ENCODE measurements around the gene PIP5K1B.

DNA sequence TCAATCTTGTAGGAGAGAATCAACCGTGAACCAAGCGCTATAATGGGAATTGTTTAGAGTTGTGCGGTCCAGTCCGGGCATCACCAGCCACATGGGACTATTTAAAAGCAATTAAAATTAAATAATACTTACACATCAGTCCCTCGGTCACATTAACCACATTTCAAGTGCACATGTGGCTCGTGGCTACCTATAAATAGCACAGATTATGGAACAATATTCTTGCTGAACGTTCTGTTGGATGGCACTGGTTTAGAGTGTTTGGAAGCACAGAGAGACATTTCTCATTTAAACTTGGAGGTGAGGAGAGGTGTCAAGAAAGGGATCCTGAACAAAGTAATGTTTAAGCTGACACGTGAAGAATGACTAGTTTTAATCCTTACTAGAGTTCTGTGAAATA is 12.5 kb upstream of the PIP5K1B start:
- TF ChIP-seq, protein P1, sequence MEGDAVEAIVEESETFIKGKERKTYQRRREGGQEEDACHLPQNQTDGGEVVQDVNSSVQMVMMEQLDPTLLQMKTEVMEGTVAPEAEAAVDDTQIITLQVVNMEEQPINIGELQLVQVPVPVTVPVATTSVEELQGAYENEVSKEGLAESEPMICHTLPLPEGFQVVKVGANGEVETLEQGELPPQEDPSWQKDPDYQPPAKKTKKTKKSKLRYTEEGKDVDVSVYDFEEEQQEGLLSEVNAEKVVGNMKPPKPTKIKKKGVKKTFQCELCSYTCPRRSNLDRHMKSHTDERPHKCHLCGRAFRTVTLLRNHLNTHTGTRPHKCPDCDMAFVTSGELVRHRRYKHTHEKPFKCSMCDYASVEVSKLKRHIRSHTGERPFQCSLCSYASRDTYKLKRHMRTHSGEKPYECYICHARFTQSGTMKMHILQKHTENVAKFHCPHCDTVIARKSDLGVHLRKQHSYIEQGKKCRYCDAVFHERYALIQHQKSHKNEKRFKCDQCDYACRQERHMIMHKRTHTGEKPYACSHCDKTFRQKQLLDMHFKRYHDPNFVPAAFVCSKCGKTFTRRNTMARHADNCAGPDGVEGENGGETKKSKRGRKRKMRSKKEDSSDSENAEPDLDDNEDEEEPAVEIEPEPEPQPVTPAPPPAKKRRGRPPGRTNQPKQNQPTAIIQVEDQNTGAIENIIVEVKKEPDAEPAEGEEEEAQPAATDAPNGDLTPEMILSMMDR (conservative IDR thresholded peaks at IDR 0.05; ENCODE audit: low read depth, low read length), result no peak
- no peak for TF ChIP-seq EZH2 (IDR thresholded peaks at IDR 0.05; ENCODE audit: borderline replicate concordance, low read depth, low read length, poor library complexity, severe bottlenecking)
